ENCODE results near the gene ACTR2. TPM values are rescaled to one million over a fixed set of nuclear protein-coding genes. Genes with fewer than 3 reads are reported as not detected.

Gene ACTR2
- total and polyA plus RNA-seq, 8 donors: 19.8 to 115 (median 58.9) TPM

DNA sequence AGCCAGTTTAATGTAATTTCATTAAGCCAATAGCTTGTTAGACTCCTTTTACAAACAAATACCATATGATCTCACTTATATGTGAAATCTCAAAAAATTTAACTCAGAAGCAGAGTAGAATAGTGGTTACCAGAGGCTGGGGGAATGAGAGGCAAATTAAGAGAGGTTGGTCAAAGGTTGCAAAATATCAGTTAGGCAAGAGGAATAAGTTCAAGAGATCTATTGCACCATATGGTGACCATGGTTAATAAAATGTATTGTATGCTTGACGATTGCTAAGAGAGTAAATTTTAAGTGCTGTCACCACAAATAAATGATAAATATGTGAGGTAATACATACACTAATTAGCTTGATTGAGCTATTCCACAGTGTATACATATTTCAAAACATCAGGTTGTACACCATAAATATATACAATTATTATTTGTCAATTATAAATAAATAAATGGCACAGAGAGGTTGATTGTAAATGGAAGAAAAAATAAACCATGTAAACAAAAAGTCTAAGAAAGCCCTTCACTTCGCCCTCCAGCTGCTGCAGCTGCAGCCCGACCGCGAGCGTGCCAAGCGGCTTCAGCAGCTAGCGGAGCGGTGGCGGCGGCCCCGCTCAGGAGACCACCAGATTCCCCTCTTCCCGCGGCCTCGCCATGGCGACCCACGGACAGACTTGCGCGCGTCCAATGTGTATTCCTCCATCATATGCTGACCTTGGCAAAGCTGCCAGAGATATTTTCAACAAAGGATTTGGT lies 23.0 kb upstream of the ACTR2 start:
- DNase-seq (no peak), FAIRE-seq (no peak), ATAC-seq (no peak)
- 93 to 96% methylated on average over 20 of the region's 20 CpGs for WGBS, 2 donors
- H3K27ac ChIP-seq: no peak overlapping the region
- no peaks in the 10 kb centered on the region for H3K4me1 ChIP-seq
- no peak overlapping the region for H3K4me3 ChIP-seq
- H3K9me3 ChIP-seq: no peaks in the 10 kb centered on the region
- H3K27me3 ChIP-seq: no peaks in the 10 kb centered on the region
- TF ChIP-seq, protein P1, sequence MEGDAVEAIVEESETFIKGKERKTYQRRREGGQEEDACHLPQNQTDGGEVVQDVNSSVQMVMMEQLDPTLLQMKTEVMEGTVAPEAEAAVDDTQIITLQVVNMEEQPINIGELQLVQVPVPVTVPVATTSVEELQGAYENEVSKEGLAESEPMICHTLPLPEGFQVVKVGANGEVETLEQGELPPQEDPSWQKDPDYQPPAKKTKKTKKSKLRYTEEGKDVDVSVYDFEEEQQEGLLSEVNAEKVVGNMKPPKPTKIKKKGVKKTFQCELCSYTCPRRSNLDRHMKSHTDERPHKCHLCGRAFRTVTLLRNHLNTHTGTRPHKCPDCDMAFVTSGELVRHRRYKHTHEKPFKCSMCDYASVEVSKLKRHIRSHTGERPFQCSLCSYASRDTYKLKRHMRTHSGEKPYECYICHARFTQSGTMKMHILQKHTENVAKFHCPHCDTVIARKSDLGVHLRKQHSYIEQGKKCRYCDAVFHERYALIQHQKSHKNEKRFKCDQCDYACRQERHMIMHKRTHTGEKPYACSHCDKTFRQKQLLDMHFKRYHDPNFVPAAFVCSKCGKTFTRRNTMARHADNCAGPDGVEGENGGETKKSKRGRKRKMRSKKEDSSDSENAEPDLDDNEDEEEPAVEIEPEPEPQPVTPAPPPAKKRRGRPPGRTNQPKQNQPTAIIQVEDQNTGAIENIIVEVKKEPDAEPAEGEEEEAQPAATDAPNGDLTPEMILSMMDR (IDR thresholded peaks at IDR 0.05): no peak
- intact Hi-C loops (cut with DNase I): no loop called here
- H3K36me3 ChIP-seq: no peaks in the 10 kb centered on the region

- FAIRE-seq (no peak), ATAC-seq (no peak)
These were observed 15.5 kb upstream of the ACTR2 start for GRCh38 chr2:65212115-65212514.

DNA sequence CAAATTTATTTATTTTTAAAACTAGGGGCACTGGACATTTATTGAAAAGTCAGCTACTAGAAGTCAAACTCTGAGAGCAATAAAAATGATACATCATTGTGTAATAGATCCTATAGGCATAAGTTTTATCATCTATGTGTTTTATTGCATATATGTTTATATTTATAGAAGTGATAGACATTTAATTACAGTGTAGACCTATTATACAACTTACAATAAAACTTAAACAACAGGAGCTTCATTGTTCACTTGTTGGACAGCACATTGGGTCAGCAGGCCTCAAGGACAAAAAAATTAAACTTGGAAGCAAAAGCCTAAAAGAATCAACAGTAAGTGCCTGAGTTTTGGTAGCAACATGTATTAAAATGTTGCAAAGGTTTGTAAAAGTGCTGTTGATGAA lies 15.0 kb upstream of the ACTR2 start:
- H3K36me3 ChIP-seq: no peaks in the 10 kb centered on the region
- TF ChIP-seq, protein P1 (IDR thresholded peaks at IDR 0.05): no peak
- ATAC-seq: no peak
- DNase-seq: no peak
- intact Hi-C loops (cut with DNase I): no loop called here
- H3K27me3 ChIP-seq: no peaks in the 10 kb centered on the region
- no peak overlapping the region for H3K4me3 ChIP-seq
- H3K27ac ChIP-seq: no peak overlapping the region
- FAIRE-seq: no peak
- no peaks in the 10 kb centered on the region for H3K9me3 ChIP-seq
- H3K4me1 ChIP-seq: no peaks in the 10 kb centered on the region

More at GRCh38 chr2:65212115-65212514, 15.5 kb upstream of the ACTR2 start:
- Histone ChIP-seq H3K27ac (no peak overlapping the region), H3K4me1 (no peaks in the 10 kb centered on the region), H3K4me3 (no peak overlapping the region), H3K27me3 (no peaks in the 10 kb centered on the region), H3K9me3 (no peaks in the 10 kb centered on the region), H3K36me3 (no peaks in the 10 kb centered on the region)
- WGBS, 2 donors: 76 to 89% methylated on average over 3 of the region's 3 CpGs
- TF ChIP-seq, protein P1 (IDR thresholded peaks at IDR 0.05): no peak
- DNase-seq: no peak
- intact Hi-C loops (cut with DNase I): no loop called here

DNA sequence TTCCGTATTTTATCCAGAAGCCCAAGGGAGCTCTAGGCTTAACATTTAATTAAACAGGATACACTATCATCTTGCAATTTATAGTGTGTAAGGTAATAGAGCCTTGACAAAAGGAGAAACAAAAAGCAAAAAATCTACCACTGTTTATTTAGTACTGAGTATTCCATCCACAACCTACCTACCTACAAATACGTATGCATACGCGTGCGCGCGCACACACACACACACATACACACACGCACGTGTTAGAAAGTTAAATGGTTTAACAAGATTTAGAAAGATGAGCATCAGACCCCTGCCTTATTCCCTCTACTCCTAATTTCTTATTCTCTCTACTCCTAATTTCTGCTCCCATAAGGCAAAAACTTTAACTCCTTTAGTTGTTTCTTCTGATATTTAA lies 14.6 kb upstream of the ACTR2 start:
- intact Hi-C loops (cut with DNase I): no loop called here
- Histone ChIP-seq H3K4me1 (no peaks in the 10 kb centered on the region), H3K27me3 (no peaks in the 10 kb centered on the region), H3K4me3 (no peak overlapping the region), H3K27ac (no peak overlapping the region), H3K36me3 (no peaks in the 10 kb centered on the region), H3K9me3 (no peaks in the 10 kb centered on the region)
- TF ChIP-seq, protein P1 (IDR thresholded peaks at IDR 0.05): no peak
- ATAC-seq (no peak), DNase-seq (no peak), FAIRE-seq (no peak)
- WGBS, 2 donors: 95 to 96% methylated on average over 9 of the region's 9 CpGs

GRCh38 chr2:65214361-65214760 lies 13.3 kb upstream of the ACTR2 start:
- FAIRE-seq (no peak), ATAC-seq (no peak), DNase-seq (no peak)
- Histone ChIP-seq H3K27ac (no peak overlapping the region), H3K9me3 (no peaks in the 10 kb centered on the region), H3K27me3 (no peaks in the 10 kb centered on the region), H3K36me3 (no peaks in the 10 kb centered on the region), H3K4me1 (no peaks in the 10 kb centered on the region), H3K4me3 (no peak overlapping the region)
- 80 to 95% methylated on average over 1 of the region's 1 CpG for WGBS, 2 donors
- intact Hi-C loops (cut with DNase I): no loop called here
- TF ChIP-seq, protein P1 (IDR thresholded peaks at IDR 0.05): no peak
